ENCODE measurements around the gene MAD1L1. TPM values are rescaled to one million over a fixed set of nuclear protein-coding genes. Genes with fewer than 3 reads are reported as not detected.

Gene MAD1L1
- total RNA-seq, 2 donors from 2014 or later = 59.1 to 61.4 TPM

DNA sequence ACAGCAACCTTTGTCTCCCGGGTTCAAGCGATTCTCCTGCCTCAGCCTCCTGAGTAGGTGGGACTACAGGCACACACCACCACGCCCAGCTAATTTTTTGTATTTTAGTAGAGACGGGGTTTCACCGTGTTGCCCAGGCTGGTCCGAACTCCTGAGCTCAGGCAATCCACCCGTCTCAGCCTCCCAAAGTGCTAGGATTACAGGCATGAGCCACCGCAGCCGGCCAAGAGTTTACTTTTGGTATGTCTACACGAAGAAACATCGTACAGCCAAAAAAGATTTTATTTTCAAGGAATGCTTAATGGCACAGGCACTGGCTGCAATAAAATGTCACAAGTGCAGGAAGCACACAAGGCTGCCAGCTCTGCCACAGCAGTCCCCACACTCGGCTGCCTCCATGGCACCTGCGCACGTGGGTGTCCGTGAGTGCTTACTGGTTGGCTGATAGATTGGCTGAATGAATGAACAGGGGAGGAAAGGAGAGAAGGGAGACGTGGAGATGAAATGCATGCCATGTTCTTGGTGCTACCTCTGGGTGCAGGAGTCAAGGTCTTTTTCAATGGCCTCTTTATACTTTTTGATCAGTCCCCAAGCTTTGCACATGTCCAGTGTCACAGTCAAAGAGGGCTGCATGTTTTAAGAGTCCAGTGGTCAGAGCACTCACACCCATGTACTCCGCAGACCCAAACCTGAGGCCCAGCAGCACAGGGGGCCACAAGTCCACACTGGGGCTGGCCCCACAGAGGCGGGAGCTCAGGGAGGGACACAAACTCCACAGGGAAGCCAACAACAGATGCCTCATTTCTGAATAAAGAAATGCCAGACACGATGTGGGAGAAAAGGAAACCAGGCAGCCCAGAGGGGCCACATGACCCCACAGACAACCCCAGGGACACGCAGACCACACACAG lies 198.2 kb downstream of the MAD1L1 start:
- TF ChIP-seq, protein P1, sequence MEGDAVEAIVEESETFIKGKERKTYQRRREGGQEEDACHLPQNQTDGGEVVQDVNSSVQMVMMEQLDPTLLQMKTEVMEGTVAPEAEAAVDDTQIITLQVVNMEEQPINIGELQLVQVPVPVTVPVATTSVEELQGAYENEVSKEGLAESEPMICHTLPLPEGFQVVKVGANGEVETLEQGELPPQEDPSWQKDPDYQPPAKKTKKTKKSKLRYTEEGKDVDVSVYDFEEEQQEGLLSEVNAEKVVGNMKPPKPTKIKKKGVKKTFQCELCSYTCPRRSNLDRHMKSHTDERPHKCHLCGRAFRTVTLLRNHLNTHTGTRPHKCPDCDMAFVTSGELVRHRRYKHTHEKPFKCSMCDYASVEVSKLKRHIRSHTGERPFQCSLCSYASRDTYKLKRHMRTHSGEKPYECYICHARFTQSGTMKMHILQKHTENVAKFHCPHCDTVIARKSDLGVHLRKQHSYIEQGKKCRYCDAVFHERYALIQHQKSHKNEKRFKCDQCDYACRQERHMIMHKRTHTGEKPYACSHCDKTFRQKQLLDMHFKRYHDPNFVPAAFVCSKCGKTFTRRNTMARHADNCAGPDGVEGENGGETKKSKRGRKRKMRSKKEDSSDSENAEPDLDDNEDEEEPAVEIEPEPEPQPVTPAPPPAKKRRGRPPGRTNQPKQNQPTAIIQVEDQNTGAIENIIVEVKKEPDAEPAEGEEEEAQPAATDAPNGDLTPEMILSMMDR (conservative IDR thresholded peaks at IDR 0.05) = no peak
- Histone ChIP-seq H3K27me3 (ENCODE audit: control insufficient read depth, insufficient read depth, low read length, poor library complexity, severe bottlenecking) (no peaks in the 10 kb centered on the region), H3K36me3 (ENCODE audit: control insufficient read depth, insufficient read depth, low read length) (peaks cover 5% of the 10 kb centered on the region), H3K9me3 (ENCODE audit: control insufficient read depth, low read length) (no peaks in the 10 kb centered on the region), H3K4me3 (ENCODE audit: low read length) (no peak overlapping the region), H3K4me1 (ENCODE audit: control insufficient read depth, insufficient read depth, low read length) (no peaks in the 10 kb centered on the region), H3K27ac (ENCODE audit: low read depth, low read length) (no peak overlapping the region), H3K9ac (ENCODE audit: extremely low read depth, low read length, poor library complexity, severe bottlenecking) (no peak overlapping the region)
- H3K9me3 Mint-ChIP-seq = no peaks in the 10 kb centered on the region
- 92 to 94% methylated on average over 15 to 20 of the region's 20 CpGs for WGBS, 2 experiments (ENCODE audit: insufficient coverage in 1 of 2, insufficient read length in 1 of 2)
- peak overlapping the region; percentile 5 for H3K27ac Mint-ChIP-seq
- peaks cover 5% of the 10 kb centered on the region for H3K36me3 Mint-ChIP-seq (ENCODE audit: low read depth)
- DNase-seq = no peak
- H3K27me3 Mint-ChIP-seq (ENCODE audit: insufficient read depth) = no peaks in the 10 kb centered on the region
- H3K4me1 Mint-ChIP-seq = peaks cover 17% of the 10 kb centered on the region
- no peak overlapping the region for H3K4me3 Mint-ChIP-seq

DNA sequence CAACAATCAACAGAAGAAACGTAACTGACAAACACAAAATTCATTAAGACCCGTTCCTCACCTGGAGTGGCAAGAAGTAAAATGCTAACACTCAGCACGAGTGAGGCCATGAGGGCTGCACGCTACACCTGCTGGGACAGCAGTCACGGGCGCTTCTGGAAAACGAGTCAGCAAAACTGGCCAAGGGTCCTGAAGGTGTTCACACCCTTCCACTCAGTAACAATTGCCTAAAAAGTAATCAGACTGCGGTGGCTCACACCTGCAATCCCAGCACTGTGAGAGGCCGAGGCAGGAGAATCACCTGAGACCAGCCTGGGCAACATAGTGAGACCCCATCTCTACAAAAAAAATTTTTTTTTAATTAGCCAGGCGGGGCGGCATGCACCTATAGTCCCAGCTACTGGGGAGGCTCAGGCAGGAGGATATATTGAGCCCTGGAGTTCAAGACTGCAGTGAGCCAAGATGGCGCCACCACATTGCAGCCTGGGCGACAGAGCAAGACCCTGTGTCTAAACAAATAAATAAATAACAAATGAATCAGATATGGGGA lies 199.1 kb downstream of the MAD1L1 start:
- H3K27ac Mint-ChIP-seq = no peak overlapping the region
- peaks cover 5% of the 10 kb centered on the region for H3K9me3 Mint-ChIP-seq

DNA sequence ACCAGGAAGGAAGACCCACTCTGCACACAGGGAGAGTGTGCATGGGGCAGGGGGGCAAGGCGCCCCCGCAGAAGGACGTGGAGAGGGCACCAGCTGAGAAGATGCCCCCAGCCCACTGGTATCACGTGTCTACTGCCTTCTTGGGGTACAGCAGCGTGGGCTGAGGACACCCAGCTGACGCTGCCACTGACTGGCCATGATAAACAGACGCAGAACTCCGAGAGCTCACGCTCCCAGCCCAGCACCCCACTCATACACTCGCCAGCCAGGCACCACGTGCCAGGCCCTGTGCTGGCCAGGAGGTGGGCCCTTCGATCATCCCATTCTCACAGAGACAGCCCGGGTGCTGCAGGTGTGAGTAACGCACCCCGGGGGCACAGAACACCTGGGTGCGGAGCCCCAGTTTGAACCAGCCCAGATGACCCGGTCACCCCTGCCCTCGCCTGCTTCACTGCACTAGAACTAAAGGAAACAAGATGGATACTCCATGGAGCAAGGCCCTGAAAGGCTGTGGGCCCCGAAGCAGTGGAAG lies 199.8 kb downstream of the MAD1L1 start:
- H3K9me3 Mint-ChIP-seq = peaks cover 10% of the 10 kb centered on the region
- peaks cover 13% of the 10 kb centered on the region for H3K36me3 Mint-ChIP-seq (ENCODE audit: low read depth)
- H3K27ac ChIP-seq (ENCODE audit: low read depth, low read length) = no peak overlapping the region
- H3K4me1 ChIP-seq (ENCODE audit: control insufficient read depth, insufficient read depth, low read length) = no peaks in the 10 kb centered on the region
- peaks cover 10% of the 10 kb centered on the region for H3K9me3 ChIP-seq (ENCODE audit: control insufficient read depth, low read length)
- TF ChIP-seq, protein P1 (conservative IDR thresholded peaks at IDR 0.05) = no peak
- peaks cover 4% of the 10 kb centered on the region for H3K36me3 ChIP-seq (ENCODE audit: control insufficient read depth, insufficient read depth, low read length)
- no peak for DNase-seq
- no peaks in the 10 kb centered on the region for H3K27me3 ChIP-seq (ENCODE audit: control insufficient read depth, insufficient read depth, low read length, poor library complexity, severe bottlenecking)
- no peaks in the 10 kb centered on the region for H3K27me3 Mint-ChIP-seq (ENCODE audit: insufficient read depth)
- 88 to 98% methylated on average over 12 to 19 of the region's 19 CpGs for WGBS, 2 experiments (ENCODE audit: insufficient coverage in 1 of 2, insufficient read length in 1 of 2)
- H3K9ac ChIP-seq (ENCODE audit: extremely low read depth, low read length, poor library complexity, severe bottlenecking) = no peak overlapping the region
- H3K4me3 ChIP-seq (ENCODE audit: low read length) = no peak overlapping the region
- H3K27ac Mint-ChIP-seq = peak overlapping the region; percentile 26
- peaks cover 11% of the 10 kb centered on the region for H3K4me1 Mint-ChIP-seq
- H3K4me3 Mint-ChIP-seq = no peak overlapping the region

More for the DNA sequence above, 199.1 kb downstream of the MAD1L1 start:
- H3K27ac ChIP-seq (ENCODE audit: low read depth, low read length) = no peak overlapping the region
- Mint-ChIP-seq H3K36me3 (ENCODE audit: low read depth) (peaks cover 10% of the 10 kb centered on the region), H3K27me3 (ENCODE audit: insufficient read depth) (no peaks in the 10 kb centered on the region), H3K4me1 (peaks cover 14% of the 10 kb centered on the region), H3K4me3 (no peak overlapping the region)
- H3K9me3 ChIP-seq (ENCODE audit: control insufficient read depth, low read length) = peaks cover 7% of the 10 kb centered on the region
- H3K4me3 ChIP-seq (ENCODE audit: low read length) = no peak overlapping the region
- no peak for DNase-seq
- no peaks in the 10 kb centered on the region for H3K4me1 ChIP-seq (ENCODE audit: control insufficient read depth, insufficient read depth, low read length)
- no peaks in the 10 kb centered on the region for H3K27me3 ChIP-seq (ENCODE audit: control insufficient read depth, insufficient read depth, low read length, poor library complexity, severe bottlenecking)
- peaks cover 2% of the 10 kb centered on the region for H3K36me3 ChIP-seq (ENCODE audit: control insufficient read depth, insufficient read depth, low read length)
- TF ChIP-seq, protein P1 (conservative IDR thresholded peaks at IDR 0.05) = no peak
- WGBS, 2 experiments (ENCODE audit: insufficient coverage in 1 of 2, insufficient read length in 1 of 2) = 87 to 92% methylated on average over 8 to 13 of the region's 13 CpGs
- no peak overlapping the region for H3K9ac ChIP-seq (ENCODE audit: extremely low read depth, low read length, poor library complexity, severe bottlenecking)

All from endodermal cell (in vitro differentiated cells).